Epithelial cell of umbilical artery (primary cell): ENCODE data around the gene PRAMEF12. TPM values are rescaled to one million over a fixed set of nuclear protein-coding genes. Genes with fewer than 3 reads are reported as not detected.

Source experiments
- total RNA-seq: library from RNA; depleted of rRNA; stranded (reverse); fragments of >200 nt; gene quantifications from 2 replicates; pipeline ENCODE4 v1.2.3, GENCODE V29; 2014

PRAMEF12 gene
- total RNA-seq, result not detected in 2 replicates

GRCh38 chr1:12773438-12773837 is at the start of gene PRAMEF12:
TSS of gene PRAMEF12 (plus strand) at chr1:12773738. CDS start at chr1:12774868, 1,130 bp downstream.

GRCh38 chr1:12745992-12746323 is 27.6 kb upstream of the PRAMEF12 start, which contains the start of gene CFAP107:
TSS of gene CFAP107 (plus strand) at chr1:12746200. CDS start at chr1:12746431, 231 bp downstream.

GRCh38 chr1:12791097-12791496 is 17.6 kb downstream of the PRAMEF12 start, which contains the start of gene PRAMEF1:
TSS of gene PRAMEF1 (plus strand) at chr1:12791397. CDS start at chr1:12793228, 1,831 bp downstream.

Other genes with a start within 250 kb of the PRAMEF12 start
- 25.0 and 33.7 TPM in 2 replicates for gene DHRS3, start 155.5 kb upstream of the PRAMEF12 start, total RNA-seq
- not detected in 2 replicates for gene AADACL4, start 129.7 kb upstream of the PRAMEF12 start, total RNA-seq
- gene AADACL3, start 57.6 kb upstream of the PRAMEF12 start, total RNA-seq, result not detected in 2 replicates
- gene CFAP107, start 27.5 kb upstream of the PRAMEF12 start, total RNA-seq, result not detected in 2 replicates
- not detected in 2 replicates for gene PRAMEF1, start 17.7 kb downstream of the PRAMEF12 start, total RNA-seq
- not detected in 2 replicates for gene PRAMEF11, start 57.7 kb downstream of the PRAMEF12 start, total RNA-seq
- not detected in 2 replicates for gene HNRNPCL1, start 75.0 kb downstream of the PRAMEF12 start, total RNA-seq
- gene PRAMEF2, start 83.3 kb downstream of the PRAMEF12 start, total RNA-seq, result not detected in 2 replicates
- not detected in 2 replicates for gene PRAMEF4, start 112.5 kb downstream of the PRAMEF12 start, total RNA-seq
- gene PRAMEF10, start 124.5 kb downstream of the PRAMEF12 start, total RNA-seq, result not detected in 2 replicates
- not detected in 2 replicates for gene PRAMEF7, start 142.9 kb downstream of the PRAMEF12 start, total RNA-seq
- gene PRAMEF6, start 173.8 kb downstream of the PRAMEF12 start, total RNA-seq, result not detected in 2 replicates